UCSD-AML1 (cell line): ENCODE data around the gene COA7.

Source experiments
- DNase-seq: peaks from one replicate; lab custom pipeline; 2025; ENCODE audit not compliant: unreplicated experiment; lab: John Stamatoyannopoulos, UW

COA7 gene

GRCh38 chr1:52636721-52637695 is 61.1 kb downstream of the COA7 start:
- peak; percentile 16 for DNase-seq

- no peak for DNase-seq
Measured at GRCh38 chr1:52635321-52636089, 62.6 kb downstream of the COA7 start.
